SU-DHL-6 (cell line): Measurements from ENCODE around the gene CLEC1A.

Experiments
- H2AFZ ChIP-seq: fragments of 200-600 bp; sonication (generic); 2 replicates; pipeline ENCODE4 v1.6.1; 2014; ENCODE audit warnings: low read depth, mild to moderate bottlenecking, moderate library complexity, mixed read lengths, antibody characterized with exemption, low read length; ENCODE audit not compliant: severe bottlenecking
- H3F3A ChIP-seq: fragments of 200-600 bp; shearing (Covaris generic); 2 replicates; pipeline ENCODE4 v1.6.0; 2016; ENCODE audit warnings: antibody characterized with exemption, mild to moderate bottlenecking; ENCODE audit not compliant: insufficient read depth
- H3K27ac ChIP-seq: fragments of 200-600 bp; sonication (generic); 2 replicates; pipeline ENCODE4 v1.5.1; 2016; ENCODE audit warnings: low read depth, mild to moderate bottlenecking, low read length, moderate library complexity, mixed read lengths
- H3K27me3 ChIP-seq: fragments of 200-600 bp; sonication (generic), shearing (Covaris generic); 2 replicates; pipeline ENCODE4 v1.6.0; 2014; ENCODE audit warnings: mild to moderate bottlenecking, low read length
- H3K36me3 ChIP-seq: fragments of 200-600 bp; sonication (generic); 2 replicates; pipeline ENCODE4 v1.6.1; 2014; ENCODE audit warnings: mild to moderate bottlenecking, low read length, mixed read lengths
- H3K4me2 ChIP-seq: fragments of 300-600, 200-600 bp; shearing (Covaris generic), sonication (generic); 2 replicates; pipeline ENCODE4 v1.6.0; 2014; ENCODE audit warnings: low read length, low read depth, mild to moderate bottlenecking; ENCODE audit not compliant: poor library complexity, severe bottlenecking
- H3K4me3 ChIP-seq: fragments of 200-600 bp; sonication (generic); 2 replicates; pipeline ENCODE4 v1.5.1; 2014; ENCODE audit warnings: antibody characterized with exemption, low read length, mild to moderate bottlenecking, mixed read lengths; ENCODE audit not compliant: insufficient read depth, poor library complexity, severe bottlenecking
- H3K79me2 ChIP-seq: fragments of 200-600 bp; sonication (generic); 2 replicates; pipeline ENCODE4 v1.6.1; 2014; ENCODE audit warnings: mild to moderate bottlenecking, low read length, moderate library complexity; ENCODE audit not compliant: insufficient read depth
- H3K9ac ChIP-seq: fragments of 200-600 bp; sonication (generic); 2 replicates; pipeline ENCODE4 v1.7.0; 2014; ENCODE audit warnings: mild to moderate bottlenecking, low read length
- H3K9me2 ChIP-seq: fragments of 200-600 bp; sonication (generic); replicated peaks from 2 replicates; pipeline ENCODE4 v1.6.1; 2014; ENCODE audit warnings: low read length; ENCODE audit not compliant: insufficient read depth
- H3K9me3 ChIP-seq: fragments of 200-600 bp; sonication (generic); 2 replicates; pipeline ENCODE4 v1.6.1; 2014; ENCODE audit warnings: low read length, mixed read lengths; ENCODE audit not compliant: insufficient read depth
- H4K20me1 ChIP-seq: fragments of 200-600 bp; sonication (generic); 2 replicates; pipeline ENCODE4 v1.6.1; 2014; ENCODE audit warnings: low read depth, mild to moderate bottlenecking, antibody characterized with exemption, low read length, moderate library complexity, mixed read lengths
- CTCF ChIP-seq: fragments of 200-600 bp; sonication (generic); IDR thresholded peaks from one replicate; pipeline ENCODE4 v1.5.1; 2017; ENCODE audit warnings: antibody characterized with exemption, mild to moderate bottlenecking, low read length, moderate library complexity; ENCODE audit not compliant: insufficient read depth, poor library complexity, severe bottlenecking
- EZH2phosphoT487 ChIP-seq: fragments of 200-600 bp; sonication (generic), shearing (Covaris generic); conservative IDR thresholded peaks from 2 replicates; pipeline ENCODE4 v1.6.1; 2018; ENCODE audit warnings: mild to moderate bottlenecking, antibody characterized with exemption, low read length, moderate library complexity, mixed read lengths

CLEC1A gene

GRCh38 chr12:10110256-10110844 is 11.6 kb upstream of the CLEC1A start:
- Histone ChIP-seq H3K9ac (no peak overlapping the region), H3K4me3 (no peak overlapping the region), H3F3A (no peaks in the 10 kb centered on the region), H3K27ac (no peak overlapping the region), H3K27me3 (no peaks in the 10 kb centered on the region), H3K36me3 (no peaks in the 10 kb centered on the region), H3K9me3 (no peaks in the 10 kb centered on the region), H3K79me2 (no peaks in the 10 kb centered on the region), H3K4me2 (no peak overlapping the region), H4K20me1 (no peaks in the 10 kb centered on the region), H3K9me2 (no peaks in the 10 kb centered on the region), H2AFZ (no peak overlapping the region)
- TF ChIP-seq EZH2phosphoT487 (no peak), CTCF (no peak)

DNA sequence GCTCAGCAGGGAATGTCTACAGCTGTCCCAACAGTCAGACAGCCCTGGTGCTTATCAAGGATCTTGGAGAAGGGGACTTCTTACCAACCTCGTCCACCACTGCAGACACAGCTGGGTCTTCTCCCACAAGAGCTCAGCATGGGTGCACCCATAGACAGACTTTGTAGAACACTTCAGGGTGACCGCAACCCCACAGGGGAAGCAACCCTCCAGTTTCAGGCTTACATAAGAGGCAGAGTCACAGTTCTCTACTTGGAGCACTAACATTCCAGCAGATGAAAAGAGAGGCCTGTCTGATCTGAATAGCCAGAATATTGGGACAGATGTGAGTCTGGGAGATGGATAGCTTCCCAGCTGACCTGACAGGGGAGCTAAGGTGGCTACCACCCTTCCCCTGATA is 3.5 kb upstream of the CLEC1A start:
- H3K27me3 ChIP-seq: no peaks in the 10 kb centered on the region
- H3K9me2 ChIP-seq: no peaks in the 10 kb centered on the region

DNA sequence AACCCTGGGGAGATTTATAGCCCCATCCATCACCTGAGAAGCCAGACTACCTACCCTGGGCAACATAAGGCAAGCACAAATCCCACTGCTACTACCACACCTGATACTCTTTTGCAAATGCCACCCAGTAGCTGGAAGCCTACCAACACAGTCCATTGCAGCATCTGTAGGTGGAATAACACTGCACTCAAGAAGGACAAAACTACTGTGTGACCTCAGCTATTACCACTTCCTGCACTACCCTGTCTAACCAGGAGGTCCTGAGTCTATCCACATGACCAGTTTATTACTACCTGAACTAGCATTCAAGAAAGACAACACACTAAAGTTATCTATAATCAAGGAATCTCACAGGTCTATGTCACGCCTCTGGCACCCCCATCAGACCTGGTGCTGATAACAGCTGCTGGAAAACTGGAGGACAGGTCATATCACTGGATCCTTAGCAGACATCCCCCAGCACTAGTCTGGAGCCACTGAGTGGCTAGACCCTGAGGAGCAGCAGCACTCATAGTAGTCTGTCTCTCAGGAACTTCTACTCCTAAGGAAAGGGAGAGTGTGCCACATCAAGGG is 2.9 kb upstream of the CLEC1A start:
- H3K4me2 ChIP-seq: no peak overlapping the region
- H3F3A ChIP-seq: no peaks in the 10 kb centered on the region
- H3K9me3 ChIP-seq: no peaks in the 10 kb centered on the region
- H3K27me3 ChIP-seq: no peaks in the 10 kb centered on the region
- no peaks in the 10 kb centered on the region for H3K9me2 ChIP-seq
- H2AFZ ChIP-seq: no peak overlapping the region
- TF ChIP-seq EZH2phosphoT487 (no peak), CTCF (no peak)
- no peaks in the 10 kb centered on the region for H3K36me3 ChIP-seq
- H3K9ac ChIP-seq: no peak overlapping the region
- H3K27ac ChIP-seq: no peak overlapping the region
- H4K20me1 ChIP-seq: no peaks in the 10 kb centered on the region
- no peaks in the 10 kb centered on the region for H3K79me2 ChIP-seq
- H3K4me3 ChIP-seq: no peak overlapping the region

More for the DNA sequence above, 3.5 kb upstream of the CLEC1A start:
- no peak overlapping the region for H3K27ac ChIP-seq
- H3K9ac ChIP-seq: no peak overlapping the region
- TF ChIP-seq EZH2phosphoT487 (no peak), CTCF (no peak)
- no peaks in the 10 kb centered on the region for H3K9me3 ChIP-seq
- no peaks in the 10 kb centered on the region for H4K20me1 ChIP-seq
- H3K4me2 ChIP-seq: no peak overlapping the region
- H2AFZ ChIP-seq: no peak overlapping the region
- no peaks in the 10 kb centered on the region for H3K79me2 ChIP-seq
- H3K4me3 ChIP-seq: no peak overlapping the region
- H3K36me3 ChIP-seq: no peaks in the 10 kb centered on the region
- no peaks in the 10 kb centered on the region for H3F3A ChIP-seq
